H9 (cell line): ENCODE results near the gene SLC39A10. TPM values are rescaled to one million over a fixed set of nuclear protein-coding genes. Genes with fewer than 3 reads are reported as not detected.

Source experiments
- DNase-seq: peaks from one replicate; pipeline ENCODE4 v3.0.0-alpha.2; 2017
- H2AFZ ChIP-seq: one replicate; pipeline ENCODE4 v1.6.1; 2013; ENCODE audit warnings: mild to moderate bottlenecking, low read length, control low read depth, moderate library complexity
- H2AK5ac ChIP-seq: 2 replicates; pipeline ENCODE4 v1.6.1; 2013; ENCODE audit warnings: low read length, control low read depth, mixed read lengths; ENCODE audit not compliant: insufficient read length
- H2BK120ac ChIP-seq: one replicate; pipeline ENCODE4 v1.6.1; 2013; ENCODE audit warnings: low read depth, mild to moderate bottlenecking, low read length, control low read depth, inconsistent platforms; ENCODE audit not compliant: poor library complexity, severe bottlenecking
- H2BK12ac ChIP-seq: 2 replicates; pipeline ENCODE4 v1.6.1; 2013; ENCODE audit warnings: low read length, control low read depth, mixed read lengths, low read depth; ENCODE audit not compliant: insufficient read length
- H2BK15ac ChIP-seq: 2 replicates; pipeline ENCODE4 v1.6.1; 2013; ENCODE audit warnings: low read depth, low read length, control low read depth
- H2BK20ac ChIP-seq: one replicate; pipeline ENCODE4 v1.6.1; 2013; ENCODE audit warnings: low read depth, mild to moderate bottlenecking, low read length, control low read depth, inconsistent platforms; ENCODE audit not compliant: poor library complexity, severe bottlenecking
- H2BK5ac ChIP-seq: 2 replicates; pipeline ENCODE4 v1.6.1; 2013; ENCODE audit warnings: low read length, control low read depth, mixed read lengths; ENCODE audit not compliant: insufficient read length
- H3K14ac ChIP-seq: 2 replicates; pipeline ENCODE4 v1.6.1; 2013; ENCODE audit warnings: low read length, control low read depth; ENCODE audit not compliant: insufficient read depth
- H3K18ac ChIP-seq: 2 replicates; pipeline ENCODE4 v1.6.1; 2013; ENCODE audit warnings: low read depth, mild to moderate bottlenecking, mixed read lengths, low read length, control low read depth; ENCODE audit not compliant: insufficient read length
- H3K23ac ChIP-seq: 2 replicates; pipeline ENCODE4 v1.6.1; 2013; ENCODE audit warnings: low read length, control low read depth, mixed read lengths, low read depth; ENCODE audit not compliant: insufficient read length
- H3K23me2 ChIP-seq: 2 replicates; pipeline ENCODE4 v1.6.1; 2013; ENCODE audit warnings: low read depth, mild to moderate bottlenecking, mixed read lengths, low read length, control low read depth; ENCODE audit not compliant: insufficient read length, poor library complexity, severe bottlenecking
- H3K27ac ChIP-seq: 2 replicates; pipeline ENCODE4 v1.5.1; 2013; ENCODE audit warnings: low read length, control low read depth, mixed read lengths, low read depth; ENCODE audit not compliant: insufficient read length
- H3K27me3 ChIP-seq: 2 replicates; pipeline ENCODE4 v1.6.1; 2013; ENCODE audit warnings: low read length, control low read depth, inconsistent platforms; ENCODE audit not compliant: insufficient read depth
- H3K4ac ChIP-seq: 2 replicates; pipeline ENCODE4 v1.6.1; 2013; ENCODE audit warnings: low read depth, mild to moderate bottlenecking, control low read depth, inconsistent platforms, low read length, moderate library complexity
- H3K4me1 ChIP-seq: 2 replicates; pipeline ENCODE4 v1.6.1; 2013; ENCODE audit warnings: low read length, control low read depth, inconsistent platforms; ENCODE audit not compliant: insufficient read depth
- H3K4me2 ChIP-seq: 2 replicates; pipeline ENCODE4 v1.6.1; 2013; ENCODE audit warnings: low read length, control low read depth, mixed read lengths; ENCODE audit not compliant: insufficient read length, insufficient read depth
- H3K56ac ChIP-seq: 2 replicates; pipeline ENCODE4 v1.6.1; 2013; ENCODE audit warnings: low read depth, mild to moderate bottlenecking, mixed read lengths, low read length, control low read depth; ENCODE audit not compliant: insufficient read length
- H3K79me1 ChIP-seq: 2 replicates; pipeline ENCODE4 v1.6.1; 2013; ENCODE audit warnings: low read depth, mild to moderate bottlenecking, moderate library complexity, low read length, control low read depth, inconsistent platforms; ENCODE audit not compliant: insufficient read depth, poor library complexity, severe bottlenecking
- H3K79me2 ChIP-seq: 2 replicates; pipeline ENCODE4 v1.6.1; 2013; ENCODE audit warnings: low read length, control low read depth, inconsistent platforms; ENCODE audit not compliant: insufficient read depth
- H3K9ac ChIP-seq: 2 replicates; pipeline ENCODE4 v1.6.1; 2013; ENCODE audit warnings: low read length, control low read depth, mixed read lengths; ENCODE audit not compliant: insufficient read length; ENCODE audit errors: extremely low read depth
- H3K9me3 ChIP-seq: one replicate; pipeline ENCODE4 v1.6.1; 2013; ENCODE audit warnings: low read depth, low read length, inconsistent platforms; ENCODE audit not compliant: control insufficient read depth
- H3T11ph ChIP-seq: one replicate; pipeline ENCODE4 v1.6.1; 2013; ENCODE audit warnings: mild to moderate bottlenecking, low read length, control low read depth, inconsistent platforms
- H4K20me1 ChIP-seq: one replicate; pipeline ENCODE4 v1.6.1; 2013; ENCODE audit not compliant: control insufficient read depth, insufficient read length, insufficient read depth
- H4K5ac ChIP-seq: 2 replicates; pipeline ENCODE4 v1.6.1; 2013; ENCODE audit warnings: low read depth, mild to moderate bottlenecking, mixed read lengths, low read length, control low read depth; ENCODE audit not compliant: insufficient read length
- H4K8ac ChIP-seq: replicated peaks from 2 replicates; pipeline ENCODE4 v1.6.1; 2013; ENCODE audit warnings: low read length, control low read depth, mixed read lengths, low read depth; ENCODE audit not compliant: insufficient read length
- H4K91ac ChIP-seq: 2 replicates; pipeline ENCODE4 v1.6.1; 2013; ENCODE audit warnings: low read depth, mild to moderate bottlenecking, moderate library complexity, mixed read lengths, low read length, control low read depth; ENCODE audit not compliant: insufficient read length
- H3K27ac Mint-ChIP-seq, 3 experiments: 2 replicates in 2 of 3; 3 replicates in 1 of 3; pipeline ENCODE4 v1.8.0; 2020 to 2021; ENCODE audit warnings: mixed read lengths in 3 of 3, mild to moderate bottlenecking in 1 of 3, moderate library complexity in 1 of 3
- H3K27me3 Mint-ChIP-seq: 2 replicates; pipeline ENCODE4 v1.8.0; 2021; ENCODE audit warnings: low read depth, mild to moderate bottlenecking, moderate library complexity, mixed read lengths
- H3K36me3 Mint-ChIP-seq, 3 experiments: 2 replicates in 2 of 3; 3 replicates in 1 of 3; pipeline ENCODE4 v1.8.0; 2020 to 2021; ENCODE audit warnings: low read depth in 3 of 3, mixed read lengths in 3 of 3; ENCODE audit not compliant: insufficient read depth in 1 of 3
- H3K4me1 Mint-ChIP-seq, 2 experiments: 2 replicates each; pipeline ENCODE4 v1.8.0; 2020; ENCODE audit warnings: mixed read lengths in 2 of 2
- H3K4me3 Mint-ChIP-seq, 2 experiments: 2 replicates in 1 of 2; 3 replicates in 1 of 2; pipeline ENCODE4 v1.8.0; 2020 to 2021; ENCODE audit warnings: mild to moderate bottlenecking in 2 of 2, mixed read lengths in 2 of 2, moderate library complexity in 1 of 2
- H3K9me3 Mint-ChIP-seq, 2 experiments: 2 replicates in 1 of 2; 3 replicates in 1 of 2; pipeline ENCODE4 v1.8.0; 2020; ENCODE audit warnings: mild to moderate bottlenecking in 2 of 2, mixed read lengths in 2 of 2, moderate library complexity in 1 of 2
- WGBS: extraction: QIAGEN DNeasy Blood & Tissue Kit; methylation state at CpG from one replicate; pipeline ENCODE4 v1.1.7; 2013; ENCODE audit warnings: missing lambda C conversion rate, low lambda C conversion rate, mixed read lengths; ENCODE audit not compliant: insufficient read length; ENCODE audit errors: extremely low coverage; 5-methylcytosine and 5-hydroxymethylcytosine counted together
- total RNA-seq: library from RNA; stranded (reverse); gene quantifications from 2 replicates; pipeline ENCODE4 v1.2.1, GENCODE V29; 2021
- TF ChIP-seq, protein P1 (sequence below): fragments of 200-600 bp; sonication (generic); conservative IDR thresholded peaks from 3 replicates; pipeline ENCODE4 v1.8.0; 2021; ENCODE audit warnings: antibody characterized with exemption, mild to moderate bottlenecking

Gene SLC39A10
- total RNA-seq, 1 experiment from 2014 or later = 161 TPM

DNA sequence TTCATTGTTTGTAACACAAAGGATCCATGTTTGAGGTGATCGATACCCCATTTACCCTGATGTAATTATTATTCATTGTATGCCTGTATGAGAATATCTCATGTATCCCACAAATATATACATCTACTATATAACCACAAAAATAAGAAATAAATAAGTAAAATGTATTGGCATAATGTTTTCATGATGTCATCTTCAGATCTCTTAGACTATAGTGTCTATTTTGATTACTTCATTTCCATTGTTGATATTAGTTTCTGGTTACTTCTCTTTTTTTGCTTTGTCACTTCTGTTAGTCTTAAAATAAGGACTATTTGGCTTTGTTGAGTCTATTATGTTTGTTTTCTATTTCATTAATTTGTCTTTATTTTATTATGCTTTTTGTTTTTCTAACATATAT, 109.7 kb downstream of the SLC39A10 start:
- no peak overlapping the region for H2BK20ac ChIP-seq
- H3K9me3 Mint-ChIP-seq = peaks cover 15 to 19% of the 10 kb centered on the region in 2 experiments; a peak in 4 of 5 replicates
- no peak overlapping the region for H2AFZ ChIP-seq

More for the DNA sequence above, 109.7 kb downstream of the SLC39A10 start:
- H3K18ac ChIP-seq = no peak overlapping the region
- no peaks in the 10 kb centered on the region for H3K79me1 ChIP-seq
- no peaks in the 10 kb centered on the region for H3K79me2 ChIP-seq
- no peak overlapping the region for H4K8ac ChIP-seq
- H2BK120ac ChIP-seq = no peak overlapping the region
- no peak overlapping the region for H3K9ac ChIP-seq
- no peaks in the 10 kb centered on the region for H3K27me3 ChIP-seq
- H2AK5ac ChIP-seq = no peak overlapping the region
- H4K91ac ChIP-seq = no peak overlapping the region
- no peak overlapping the region for H3K23ac ChIP-seq
- no peaks in the 10 kb centered on the region for H3K23me2 ChIP-seq
- no peaks in the 10 kb centered on the region for H4K20me1 ChIP-seq
- Mint-ChIP-seq H3K27ac (no peak overlapping the region), H3K27me3 (no peaks in the 10 kb centered on the region), H3K4me3 (no peak overlapping the region), H3K4me1 (no peaks in the 10 kb centered on the region), H3K36me3 (peaks cover 3 to 16% (median 11%) of the 10 kb centered on the region in 3 experiments; a peak in 6 of 7 replicates)
- no peak overlapping the region for H2BK12ac ChIP-seq
- no peak overlapping the region for H3K56ac ChIP-seq
- H3K14ac ChIP-seq = no peak overlapping the region
- no peak overlapping the region for H3K4ac ChIP-seq
- no peak for DNase-seq
- no peak overlapping the region for H3K27ac ChIP-seq
- no peak overlapping the region for H2BK15ac ChIP-seq
- TF ChIP-seq, protein P1, sequence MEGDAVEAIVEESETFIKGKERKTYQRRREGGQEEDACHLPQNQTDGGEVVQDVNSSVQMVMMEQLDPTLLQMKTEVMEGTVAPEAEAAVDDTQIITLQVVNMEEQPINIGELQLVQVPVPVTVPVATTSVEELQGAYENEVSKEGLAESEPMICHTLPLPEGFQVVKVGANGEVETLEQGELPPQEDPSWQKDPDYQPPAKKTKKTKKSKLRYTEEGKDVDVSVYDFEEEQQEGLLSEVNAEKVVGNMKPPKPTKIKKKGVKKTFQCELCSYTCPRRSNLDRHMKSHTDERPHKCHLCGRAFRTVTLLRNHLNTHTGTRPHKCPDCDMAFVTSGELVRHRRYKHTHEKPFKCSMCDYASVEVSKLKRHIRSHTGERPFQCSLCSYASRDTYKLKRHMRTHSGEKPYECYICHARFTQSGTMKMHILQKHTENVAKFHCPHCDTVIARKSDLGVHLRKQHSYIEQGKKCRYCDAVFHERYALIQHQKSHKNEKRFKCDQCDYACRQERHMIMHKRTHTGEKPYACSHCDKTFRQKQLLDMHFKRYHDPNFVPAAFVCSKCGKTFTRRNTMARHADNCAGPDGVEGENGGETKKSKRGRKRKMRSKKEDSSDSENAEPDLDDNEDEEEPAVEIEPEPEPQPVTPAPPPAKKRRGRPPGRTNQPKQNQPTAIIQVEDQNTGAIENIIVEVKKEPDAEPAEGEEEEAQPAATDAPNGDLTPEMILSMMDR = no peak
- no peak overlapping the region for H4K5ac ChIP-seq
- H3K4me1 ChIP-seq = no peaks in the 10 kb centered on the region
- no peak overlapping the region for H3T11ph ChIP-seq
- no peaks in the 10 kb centered on the region for H3K9me3 ChIP-seq
- WGBS = no CpG with 5 or more reads among the region's 1 CpG
- H3K4me2 ChIP-seq = no peak overlapping the region
- no peak overlapping the region for H2BK5ac ChIP-seq
